Measurements from ENCODE around the gene CSKMT. TPM values are rescaled to one million over a fixed set of nuclear protein-coding genes. Genes with fewer than 3 reads are reported as not detected.

CSKMT gene
- total RNA-seq, 1 experiment from 2014 or later: 63.5 TPM

DNA sequence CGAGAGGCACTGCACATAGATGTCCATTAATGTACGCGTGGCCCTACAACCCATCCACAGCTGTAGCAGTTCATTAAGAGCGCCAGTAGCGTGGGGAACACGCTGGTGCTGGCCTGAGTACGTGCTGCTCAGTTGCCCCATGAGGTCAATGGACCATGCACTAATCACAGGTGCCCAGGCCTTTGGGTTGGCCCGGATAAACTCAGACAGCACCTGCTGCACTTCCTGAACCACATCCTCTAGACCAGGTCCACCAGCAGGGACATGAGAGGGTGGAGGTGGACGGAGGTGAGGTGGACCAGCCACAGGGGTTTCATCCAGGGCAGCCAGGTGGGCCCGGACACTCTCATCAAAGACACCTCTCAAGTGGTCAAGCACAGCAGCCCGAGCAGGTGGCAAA is 15.6 kb upstream of the CSKMT start:
- Histone ChIP-seq H3K9ac (ENCODE audit: low read length) (no peak overlapping the region), H3K4me2 (ENCODE audit: low read length) (no peak overlapping the region), H4K20me1 (ENCODE audit: insufficient read depth) (no peaks in the 10 kb centered on the region), H3K9me2 (ENCODE audit: insufficient read depth) (no peaks in the 10 kb centered on the region), H3K79me2 (ENCODE audit: insufficient read depth, low read length) (peaks cover 52% of the 10 kb centered on the region), H3K9me3 (ENCODE audit: control insufficient read depth in 1 of 2, insufficient read depth in 1 of 2, low read depth in 1 of 2, low read length in 2 of 2) (no peaks in the 10 kb centered on the region), H3K27me3 (ENCODE audit: insufficient read depth, low read length) (no peaks in the 10 kb centered on the region), H3K36me3 (ENCODE audit: control insufficient read depth in 1 of 2, insufficient read depth in 2 of 2, low read length in 2 of 2) (peaks cover 8 to 9% of the 10 kb centered on the region in 2 experiments; a peak in 3 of 4 replicates), H2AFZ (ENCODE audit: low read depth, low read length, poor library complexity, severe bottlenecking) (no peak overlapping the region), H3K27ac (ENCODE audit: low read depth, low read length) (no peak overlapping the region), H3K4me1 (ENCODE audit: control insufficient read depth in 1 of 2, insufficient read depth in 2 of 2, low read length in 2 of 2) (peaks cover 12 to 39% of the 10 kb centered on the region in 2 experiments), H3K4me3 (replicated peaks in 1 of 2; ENCODE audit: low read depth in 1 of 2, low read length in 2 of 2) (no peak overlapping the region)
- no TSS peak for BruUV-seq (replicated peaks)
- ATAC-seq: no peak
- no peak for TF ChIP-seq JUND (IDR thresholded peaks at IDR 0.05)
- no peak for TF ChIP-seq TCF7L2 (IDR thresholded peaks at IDR 0.05; ENCODE audit: borderline replicate concordance, extremely low read depth, insufficient read depth, insufficient read length)
- no peak for TF ChIP-seq EGR1 (IDR thresholded peaks at IDR 0.05; ENCODE audit: low read depth)
- TF ChIP-seq CEBPB (IDR thresholded peaks at IDR 0.05; ENCODE audit: low read depth): no peak
- TF ChIP-seq, protein P1, sequence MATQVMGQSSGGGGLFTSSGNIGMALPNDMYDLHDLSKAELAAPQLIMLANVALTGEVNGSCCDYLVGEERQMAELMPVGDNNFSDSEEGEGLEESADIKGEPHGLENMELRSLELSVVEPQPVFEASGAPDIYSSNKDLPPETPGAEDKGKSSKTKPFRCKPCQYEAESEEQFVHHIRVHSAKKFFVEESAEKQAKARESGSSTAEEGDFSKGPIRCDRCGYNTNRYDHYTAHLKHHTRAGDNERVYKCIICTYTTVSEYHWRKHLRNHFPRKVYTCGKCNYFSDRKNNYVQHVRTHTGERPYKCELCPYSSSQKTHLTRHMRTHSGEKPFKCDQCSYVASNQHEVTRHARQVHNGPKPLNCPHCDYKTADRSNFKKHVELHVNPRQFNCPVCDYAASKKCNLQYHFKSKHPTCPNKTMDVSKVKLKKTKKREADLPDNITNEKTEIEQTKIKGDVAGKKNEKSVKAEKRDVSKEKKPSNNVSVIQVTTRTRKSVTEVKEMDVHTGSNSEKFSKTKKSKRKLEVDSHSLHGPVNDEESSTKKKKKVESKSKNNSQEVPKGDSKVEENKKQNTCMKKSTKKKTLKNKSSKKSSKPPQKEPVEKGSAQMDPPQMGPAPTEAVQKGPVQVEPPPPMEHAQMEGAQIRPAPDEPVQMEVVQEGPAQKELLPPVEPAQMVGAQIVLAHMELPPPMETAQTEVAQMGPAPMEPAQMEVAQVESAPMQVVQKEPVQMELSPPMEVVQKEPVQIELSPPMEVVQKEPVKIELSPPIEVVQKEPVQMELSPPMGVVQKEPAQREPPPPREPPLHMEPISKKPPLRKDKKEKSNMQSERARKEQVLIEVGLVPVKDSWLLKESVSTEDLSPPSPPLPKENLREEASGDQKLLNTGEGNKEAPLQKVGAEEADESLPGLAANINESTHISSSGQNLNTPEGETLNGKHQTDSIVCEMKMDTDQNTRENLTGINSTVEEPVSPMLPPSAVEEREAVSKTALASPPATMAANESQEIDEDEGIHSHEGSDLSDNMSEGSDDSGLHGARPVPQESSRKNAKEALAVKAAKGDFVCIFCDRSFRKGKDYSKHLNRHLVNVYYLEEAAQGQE (IDR thresholded peaks at IDR 0.05; ENCODE audit: low read depth): no peak
- TF ChIP-seq SIN3A (IDR thresholded peaks at IDR 0.05; ENCODE audit: low read depth): no peak
- no peak for TF ChIP-seq EZH2phosphoT487 (IDR thresholded peaks at IDR 0.05; ENCODE audit: borderline replicate concordance)
- TF ChIP-seq SRF (IDR thresholded peaks at IDR 0.05; ENCODE audit: low read depth): no peak
- no peak for TF ChIP-seq RAD21 (IDR thresholded peaks at IDR 0.05; ENCODE audit: low read depth)
- TF ChIP-seq ELF1 (IDR thresholded peaks at IDR 0.05; ENCODE audit: borderline replicate concordance, low read depth): no peak
- TF ChIP-seq, protein P2, sequence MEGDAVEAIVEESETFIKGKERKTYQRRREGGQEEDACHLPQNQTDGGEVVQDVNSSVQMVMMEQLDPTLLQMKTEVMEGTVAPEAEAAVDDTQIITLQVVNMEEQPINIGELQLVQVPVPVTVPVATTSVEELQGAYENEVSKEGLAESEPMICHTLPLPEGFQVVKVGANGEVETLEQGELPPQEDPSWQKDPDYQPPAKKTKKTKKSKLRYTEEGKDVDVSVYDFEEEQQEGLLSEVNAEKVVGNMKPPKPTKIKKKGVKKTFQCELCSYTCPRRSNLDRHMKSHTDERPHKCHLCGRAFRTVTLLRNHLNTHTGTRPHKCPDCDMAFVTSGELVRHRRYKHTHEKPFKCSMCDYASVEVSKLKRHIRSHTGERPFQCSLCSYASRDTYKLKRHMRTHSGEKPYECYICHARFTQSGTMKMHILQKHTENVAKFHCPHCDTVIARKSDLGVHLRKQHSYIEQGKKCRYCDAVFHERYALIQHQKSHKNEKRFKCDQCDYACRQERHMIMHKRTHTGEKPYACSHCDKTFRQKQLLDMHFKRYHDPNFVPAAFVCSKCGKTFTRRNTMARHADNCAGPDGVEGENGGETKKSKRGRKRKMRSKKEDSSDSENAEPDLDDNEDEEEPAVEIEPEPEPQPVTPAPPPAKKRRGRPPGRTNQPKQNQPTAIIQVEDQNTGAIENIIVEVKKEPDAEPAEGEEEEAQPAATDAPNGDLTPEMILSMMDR (IDR thresholded peaks at IDR 0.05 in 2 of 3, conservative IDR thresholded peaks at IDR 0.05 in 1 of 3; ENCODE audit: borderline replicate concordance in 1 of 3, insufficient read depth in 1 of 3, low read depth in 2 of 3, low read length in 2 of 3): no peak
- TF ChIP-seq, protein P3, sequence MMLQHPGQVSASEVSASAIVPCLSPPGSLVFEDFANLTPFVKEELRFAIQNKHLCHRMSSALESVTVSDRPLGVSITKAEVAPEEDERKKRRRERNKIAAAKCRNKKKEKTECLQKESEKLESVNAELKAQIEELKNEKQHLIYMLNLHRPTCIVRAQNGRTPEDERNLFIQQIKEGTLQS (IDR thresholded peaks at IDR 0.05): no peak
- TF ChIP-seq, protein P4, sequence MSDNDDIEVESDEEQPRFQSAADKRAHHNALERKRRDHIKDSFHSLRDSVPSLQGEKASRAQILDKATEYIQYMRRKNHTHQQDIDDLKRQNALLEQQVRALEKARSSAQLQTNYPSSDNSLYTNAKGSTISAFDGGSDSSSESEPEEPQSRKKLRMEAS (IDR thresholded peaks at IDR 0.05): no peak
- no peak for TF ChIP-seq SP1 (IDR thresholded peaks at IDR 0.05; ENCODE audit: low read depth)
- TF ChIP-seq, protein P5, sequence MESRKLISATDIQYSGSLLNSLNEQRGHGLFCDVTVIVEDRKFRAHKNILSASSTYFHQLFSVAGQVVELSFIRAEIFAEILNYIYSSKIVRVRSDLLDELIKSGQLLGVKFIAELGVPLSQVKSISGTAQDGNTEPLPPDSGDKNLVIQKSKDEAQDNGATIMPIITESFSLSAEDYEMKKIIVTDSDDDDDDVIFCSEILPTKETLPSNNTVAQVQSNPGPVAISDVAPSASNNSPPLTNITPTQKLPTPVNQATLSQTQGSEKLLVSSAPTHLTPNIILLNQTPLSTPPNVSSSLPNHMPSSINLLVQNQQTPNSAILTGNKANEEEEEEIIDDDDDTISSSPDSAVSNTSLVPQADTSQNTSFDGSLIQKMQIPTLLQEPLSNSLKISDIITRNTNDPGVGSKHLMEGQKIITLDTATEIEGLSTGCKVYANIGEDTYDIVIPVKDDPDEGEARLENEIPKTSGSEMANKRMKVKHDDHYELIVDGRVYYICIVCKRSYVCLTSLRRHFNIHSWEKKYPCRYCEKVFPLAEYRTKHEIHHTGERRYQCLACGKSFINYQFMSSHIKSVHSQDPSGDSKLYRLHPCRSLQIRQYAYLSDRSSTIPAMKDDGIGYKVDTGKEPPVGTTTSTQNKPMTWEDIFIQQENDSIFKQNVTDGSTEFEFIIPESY (IDR thresholded peaks at IDR 0.05; ENCODE audit: extremely low read depth, insufficient replicate concordance, low read length): no peak
- CTCF ChIA-PET: no interaction called here
- RAD21 ChIA-PET (ENCODE audit: low non-redundant PET in 1 of 2, low total read pairs in 2 of 2, uncharacterized antibody in 2 of 2, unreplicated experiment in 2 of 2): no interaction called here
- no peak for DNase-seq (ENCODE audit: low read depth, low spot score)
- intact Hi-C loops (cut with micrococcal nuclease): loop anchor here (5.0 kb wide), 1 partner anchor 37 kb away; the partner anchor contains the start of genes EML3 and ROM1
- POLR2A ChIA-PET: interaction anchor here (0.9 to 14.1 kb wide), 2 partner anchors 8 to 16 kb away, joined by 3 to 195 read pairs; partner anchors contain the start of genes C11orf98 and CSKMT

Measured in HCT116 (cell line).